Esophagus squamous epithelium (tissue), 4 donors: ENCODE measurements around the gene SLC6A9.

Source experiments
- CTCF ChIP-seq, 6 experiments: fragments of 450-650 bp in 4 of 6; fragments of 200-600 bp in 2 of 6; sonication (generic) in 2 of 6; IDR thresholded peaks; one replicate each; pipeline ENCODE4 v1.5.1; 2016 to 2019; ENCODE audit warnings: antibody characterized with exemption in 6 of 6, mild to moderate bottlenecking in 4 of 6, moderate library complexity in 4 of 6
- POLR2A ChIP-seq, 4 donors: fragments of 450-650 bp; IDR thresholded peaks; one replicate each; pipeline ENCODE4 v1.6.1; 2017; ENCODE audit warnings: antibody characterized with exemption in 4 of 4, mild to moderate bottlenecking in 4 of 4, moderate library complexity in 3 of 4

- no peak for TF ChIP-seq CTCF (IDR thresholded peaks at IDR 0.05)
- TF ChIP-seq POLR2A (IDR thresholded peaks at IDR 0.05), result no peak
Observed at GRCh38 chr1:43981135-43981491, 50.1 kb downstream of the SLC6A9 start.
